Measurements from ENCODE around the gene ST6GALNAC6. TPM values are rescaled to one million over a fixed set of nuclear protein-coding genes. Genes with fewer than 3 reads are reported as not detected.

Gene ST6GALNAC6
- total RNA-seq, 1 experiment from 2014 or later, result 24.5 TPM

DNA sequence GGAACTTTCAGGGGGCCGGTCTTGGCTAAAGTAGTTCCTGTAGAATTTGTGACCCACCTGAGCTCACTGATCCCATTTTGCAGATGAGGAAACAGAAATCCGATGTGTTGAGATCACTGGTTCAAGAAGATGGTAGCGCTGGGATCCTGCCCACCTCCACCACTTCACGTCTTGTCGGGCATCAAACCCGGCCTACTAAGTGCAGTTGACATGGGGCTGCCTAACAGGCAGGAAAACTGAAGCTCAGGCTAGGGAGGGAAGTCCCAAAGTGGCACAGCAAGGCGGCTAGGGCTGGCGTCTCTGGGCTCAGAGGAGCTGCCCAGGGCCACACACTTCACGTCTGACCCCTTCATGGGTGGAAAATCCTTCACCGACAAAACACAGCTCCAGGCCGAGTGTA, 44.4 kb downstream of the ST6GALNAC6 start (continued):
- TF ChIP-seq ZFX (IDR thresholded peaks at IDR 0.05) (no peak), JUND (IDR thresholded peaks at IDR 0.05) (no peak), SP1 (IDR thresholded peaks at IDR 0.05; ENCODE audit: low read depth) (no peak)

DNA sequence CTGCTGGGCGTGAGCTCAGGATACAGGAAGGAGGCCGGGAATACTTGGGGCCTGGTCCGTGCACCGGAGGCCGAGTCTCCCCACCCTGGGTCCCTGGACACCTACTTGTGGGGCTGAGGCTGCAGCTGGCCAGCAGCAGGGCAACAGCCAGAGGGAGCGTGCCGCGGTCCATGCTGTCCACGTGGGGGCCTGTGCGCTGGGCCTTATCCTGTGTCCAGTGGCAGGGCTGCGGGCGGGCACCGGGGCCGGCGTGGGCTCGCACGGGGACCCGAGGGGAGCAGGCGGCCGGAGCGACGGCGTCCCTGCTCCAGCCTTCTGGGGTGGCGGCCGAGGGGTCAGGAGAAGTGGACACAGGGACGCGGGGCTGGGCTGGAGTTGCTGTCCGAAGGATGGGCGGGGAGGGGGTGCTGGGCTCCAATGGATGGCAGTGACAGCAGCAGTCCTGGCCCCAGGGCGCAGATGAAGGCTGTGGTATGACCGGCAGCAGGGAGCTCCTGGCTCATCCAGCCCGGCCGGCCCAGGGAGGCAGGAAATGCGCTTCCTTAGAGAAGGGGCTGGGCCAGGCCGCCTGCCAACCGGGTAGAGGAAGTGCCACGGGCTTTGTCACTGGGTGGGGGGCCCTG, 45.1 kb downstream of the ST6GALNAC6 start, which contains the start of gene ENG:
Gene ENG (minus strand): TSS at position 475 of the 623 bp plus-strand sequence. CDS start 303 bp downstream, at position 172.
- ChIA-PET POLR2A (no interaction called here), RAD21 (ENCODE audit: low non-redundant PET in 1 of 2, low total read pairs in 2 of 2, uncharacterized antibody in 2 of 2, unreplicated experiment in 2 of 2) (no interaction called here), CTCF (no interaction called here)
- peaks cover 0 to 7% of the 10 kb centered on the region in 2 experiments; a peak in 2 of 4 replicates for H3K9me3 ChIP-seq (ENCODE audit: control insufficient read depth in 1 of 2, insufficient read depth in 1 of 2, low read depth in 1 of 2, low read length in 2 of 2)
- no peak within 1 kb of the TSS for H3K4me3 ChIP-seq (replicated peaks in 1 of 2; ENCODE audit: low read depth in 1 of 2, low read length in 2 of 2)
- ATAC-seq (no peak), DNase-seq (ENCODE audit: low read depth, low spot score) (no peak)
- H3K36me3 ChIP-seq (ENCODE audit: control insufficient read depth in 1 of 2, insufficient read depth in 2 of 2, low read length in 2 of 2), result no peaks in the 10 kb centered on the region
- no peak within 1 kb of the TSS for H3K4me2 ChIP-seq (ENCODE audit: low read length)
- no peaks in the 10 kb centered on the region for H3K4me1 ChIP-seq (ENCODE audit: control insufficient read depth in 1 of 2, insufficient read depth in 2 of 2, low read length in 2 of 2)
- intact Hi-C loops (cut with micrococcal nuclease), result no loop called here
- BruUV-seq (replicated peaks), result no TSS peak
- H4K20me1 ChIP-seq (ENCODE audit: insufficient read depth), result no peaks in the 10 kb centered on the region
- H3K9ac ChIP-seq (ENCODE audit: low read length), result no peak within 1 kb of the TSS
- H3K27ac ChIP-seq (ENCODE audit: low read depth, low read length), result no peak within 1 kb of the TSS
- H2AFZ ChIP-seq (ENCODE audit: low read depth, low read length, poor library complexity, severe bottlenecking), result no peak within 1 kb of the TSS
- H3K27me3 ChIP-seq (ENCODE audit: insufficient read depth, low read length), result no peaks in the 10 kb centered on the region
- no peak for TF ChIP-seq SRF (IDR thresholded peaks at IDR 0.05; ENCODE audit: low read depth)
- TF ChIP-seq, protein P1, sequence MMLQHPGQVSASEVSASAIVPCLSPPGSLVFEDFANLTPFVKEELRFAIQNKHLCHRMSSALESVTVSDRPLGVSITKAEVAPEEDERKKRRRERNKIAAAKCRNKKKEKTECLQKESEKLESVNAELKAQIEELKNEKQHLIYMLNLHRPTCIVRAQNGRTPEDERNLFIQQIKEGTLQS (IDR thresholded peaks at IDR 0.05), result no peak
- TF ChIP-seq TCF7L2 (IDR thresholded peaks at IDR 0.05; ENCODE audit: borderline replicate concordance, extremely low read depth, insufficient read depth, insufficient read length), result no peak
- no peak for TF ChIP-seq ELF1 (IDR thresholded peaks at IDR 0.05; ENCODE audit: borderline replicate concordance, low read depth)
- TF ChIP-seq, protein P2, sequence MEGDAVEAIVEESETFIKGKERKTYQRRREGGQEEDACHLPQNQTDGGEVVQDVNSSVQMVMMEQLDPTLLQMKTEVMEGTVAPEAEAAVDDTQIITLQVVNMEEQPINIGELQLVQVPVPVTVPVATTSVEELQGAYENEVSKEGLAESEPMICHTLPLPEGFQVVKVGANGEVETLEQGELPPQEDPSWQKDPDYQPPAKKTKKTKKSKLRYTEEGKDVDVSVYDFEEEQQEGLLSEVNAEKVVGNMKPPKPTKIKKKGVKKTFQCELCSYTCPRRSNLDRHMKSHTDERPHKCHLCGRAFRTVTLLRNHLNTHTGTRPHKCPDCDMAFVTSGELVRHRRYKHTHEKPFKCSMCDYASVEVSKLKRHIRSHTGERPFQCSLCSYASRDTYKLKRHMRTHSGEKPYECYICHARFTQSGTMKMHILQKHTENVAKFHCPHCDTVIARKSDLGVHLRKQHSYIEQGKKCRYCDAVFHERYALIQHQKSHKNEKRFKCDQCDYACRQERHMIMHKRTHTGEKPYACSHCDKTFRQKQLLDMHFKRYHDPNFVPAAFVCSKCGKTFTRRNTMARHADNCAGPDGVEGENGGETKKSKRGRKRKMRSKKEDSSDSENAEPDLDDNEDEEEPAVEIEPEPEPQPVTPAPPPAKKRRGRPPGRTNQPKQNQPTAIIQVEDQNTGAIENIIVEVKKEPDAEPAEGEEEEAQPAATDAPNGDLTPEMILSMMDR (IDR thresholded peaks at IDR 0.05 in 2 of 3, conservative IDR thresholded peaks at IDR 0.05 in 1 of 3; ENCODE audit: borderline replicate concordance in 1 of 3, insufficient read depth in 1 of 3, low read depth in 2 of 3, low read length in 2 of 3), result no peak
- no peak for TF ChIP-seq POLR2AphosphoS5 (IDR thresholded peaks at IDR 0.05; ENCODE audit: low read depth, low read length)
- no peak for TF ChIP-seq ZNF274 (IDR thresholded peaks at IDR 0.05; ENCODE audit: low read depth, low read length)
- H3K9me2 ChIP-seq (ENCODE audit: insufficient read depth), result no peaks in the 10 kb centered on the region
- no peaks in the 10 kb centered on the region for H3K79me2 ChIP-seq (ENCODE audit: insufficient read depth, low read length)
